GM12873 (cell line): ENCODE measurements around the gene BEGAIN.

Experiments
- TF ChIP-seq, protein P1 (sequence below): IDR thresholded peaks from 2 replicates; pipeline ENCODE4 v1.5.1; 2012; ENCODE audit warnings: low read depth, mild to moderate bottlenecking, moderate library complexity, low read length, control low read depth; ENCODE audit not compliant: insufficient read depth; ENCODE audit errors: missing control alignments

BEGAIN gene

GRCh38 chr14:100588671-100589070, 1.5 kb upstream of the BEGAIN start:
- TF ChIP-seq, protein P1, sequence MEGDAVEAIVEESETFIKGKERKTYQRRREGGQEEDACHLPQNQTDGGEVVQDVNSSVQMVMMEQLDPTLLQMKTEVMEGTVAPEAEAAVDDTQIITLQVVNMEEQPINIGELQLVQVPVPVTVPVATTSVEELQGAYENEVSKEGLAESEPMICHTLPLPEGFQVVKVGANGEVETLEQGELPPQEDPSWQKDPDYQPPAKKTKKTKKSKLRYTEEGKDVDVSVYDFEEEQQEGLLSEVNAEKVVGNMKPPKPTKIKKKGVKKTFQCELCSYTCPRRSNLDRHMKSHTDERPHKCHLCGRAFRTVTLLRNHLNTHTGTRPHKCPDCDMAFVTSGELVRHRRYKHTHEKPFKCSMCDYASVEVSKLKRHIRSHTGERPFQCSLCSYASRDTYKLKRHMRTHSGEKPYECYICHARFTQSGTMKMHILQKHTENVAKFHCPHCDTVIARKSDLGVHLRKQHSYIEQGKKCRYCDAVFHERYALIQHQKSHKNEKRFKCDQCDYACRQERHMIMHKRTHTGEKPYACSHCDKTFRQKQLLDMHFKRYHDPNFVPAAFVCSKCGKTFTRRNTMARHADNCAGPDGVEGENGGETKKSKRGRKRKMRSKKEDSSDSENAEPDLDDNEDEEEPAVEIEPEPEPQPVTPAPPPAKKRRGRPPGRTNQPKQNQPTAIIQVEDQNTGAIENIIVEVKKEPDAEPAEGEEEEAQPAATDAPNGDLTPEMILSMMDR: no peak

- TF ChIP-seq, protein P1: no peak
Measured at GRCh38 chr14:100587763-100588411, 670 bp upstream of the BEGAIN start.

DNA sequence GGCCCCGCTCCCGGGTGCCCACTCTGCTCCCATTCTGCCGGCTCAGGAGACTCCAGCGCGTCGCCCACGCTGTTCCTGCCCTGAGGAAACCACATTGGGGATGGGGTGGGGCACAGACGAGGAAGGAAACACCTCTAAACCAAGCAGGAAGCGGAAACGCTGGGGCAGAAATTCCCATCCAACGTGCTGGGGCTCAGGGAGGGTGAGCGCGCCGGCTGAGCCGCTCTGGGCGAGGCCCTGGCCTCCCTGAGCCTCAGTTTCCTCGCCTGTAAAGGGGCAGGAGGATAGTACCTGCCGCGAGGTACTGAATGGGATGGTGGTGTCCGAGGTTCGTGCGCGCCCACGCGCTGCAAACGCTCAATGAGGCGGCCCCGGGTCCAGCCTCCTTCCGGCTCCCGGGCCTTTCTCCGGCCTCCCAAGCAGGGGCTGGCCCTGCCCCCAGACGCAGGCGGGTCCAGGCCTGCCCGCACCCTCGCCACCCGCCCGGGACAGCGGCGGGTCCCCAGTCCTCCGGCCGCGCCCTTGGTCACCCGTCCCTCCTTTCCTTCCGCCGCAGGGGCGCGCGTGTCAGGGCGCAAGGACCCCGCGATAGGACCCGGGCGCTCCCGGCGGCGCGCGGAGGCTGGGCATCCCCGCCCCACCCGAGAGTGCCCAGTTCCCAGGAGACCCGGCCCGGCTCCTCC, 673 bp downstream of the BEGAIN start:
- TF ChIP-seq, protein P1: no peak

DNA sequence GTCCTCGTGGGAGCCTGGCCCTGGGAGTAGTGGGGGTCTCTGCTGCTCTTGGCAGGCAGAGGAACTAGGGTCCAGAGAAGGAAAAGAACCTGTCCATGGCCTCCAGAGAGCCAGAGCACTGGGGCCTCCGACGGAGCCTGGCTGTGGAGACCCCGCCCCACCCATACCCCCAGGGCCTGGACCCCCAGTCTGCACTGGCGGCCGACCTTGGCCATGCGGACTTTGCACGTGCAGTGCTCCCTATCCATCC, 1.1 kb downstream of the BEGAIN start:
- TF ChIP-seq, protein P1: no peak

DNA sequence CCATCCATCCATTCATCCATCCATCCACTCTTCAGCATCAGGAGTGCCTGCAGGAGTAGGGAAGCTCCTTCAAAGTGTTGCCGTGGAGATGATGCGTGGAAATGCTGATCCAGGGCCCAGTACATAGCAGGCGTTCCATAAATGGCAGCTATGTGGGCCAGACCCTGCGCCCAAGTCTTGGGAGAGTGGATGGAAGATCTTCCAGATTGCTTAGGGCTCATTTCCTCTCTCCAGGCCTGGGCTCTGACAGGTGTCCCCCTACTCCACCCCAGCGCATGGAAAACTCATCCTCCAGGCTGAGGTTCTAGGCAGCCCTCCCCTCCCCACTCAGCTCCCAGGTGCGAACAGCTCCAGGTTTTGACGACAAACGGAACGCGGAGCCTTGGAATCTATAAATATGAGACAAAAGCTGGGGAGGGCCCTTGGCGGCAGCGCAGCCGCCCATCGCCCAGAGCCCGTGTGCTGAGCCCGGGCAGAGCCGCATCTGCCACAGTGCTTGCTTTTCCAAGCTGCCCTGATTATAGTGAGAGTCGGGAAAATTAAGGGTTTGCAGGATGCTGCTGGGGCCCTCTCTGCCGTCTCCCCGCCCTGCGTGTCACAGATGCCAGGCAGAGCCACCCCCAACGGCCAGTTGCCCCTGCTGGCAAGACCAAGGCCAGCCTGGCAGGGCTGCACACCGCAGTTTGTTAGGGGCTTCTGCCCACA, 1.6 kb downstream of the BEGAIN start:
- TF ChIP-seq, protein P1: no peak

- TF ChIP-seq, protein P1: no peak
Measured at GRCh38 chr14:100584056-100585031, 2.9 kb downstream of the BEGAIN start.
